AG20443 (cell line): ENCODE measurements around the gene CDH4.

Source experiments
- DNase-seq: peaks from one replicate; pipeline ENCODE4 v3.0.0; 2012; ENCODE audit warnings: low spot score, mixed read lengths

CDH4 gene

DNA sequence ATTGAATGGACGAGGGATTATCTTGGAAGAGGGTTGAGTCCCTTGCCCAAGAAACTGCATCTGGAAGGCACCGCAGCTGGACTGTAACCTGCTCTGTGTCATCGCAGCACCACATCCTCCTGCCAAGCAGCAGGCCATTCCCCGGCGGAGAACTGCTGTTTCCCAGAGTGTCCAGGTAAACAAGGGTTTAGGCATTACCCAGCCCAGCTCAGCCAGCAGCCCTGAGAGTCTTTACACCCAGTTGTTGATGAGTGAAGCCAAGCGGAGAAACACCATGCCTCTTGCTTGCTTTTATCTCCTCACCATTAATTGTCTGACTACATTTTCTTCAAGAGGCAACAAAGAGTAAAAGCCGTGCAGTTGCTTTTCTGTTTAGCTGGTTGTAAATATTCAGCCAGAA lies 104.1 kb downstream of the CDH4 start:
- no peak for DNase-seq

DNA sequence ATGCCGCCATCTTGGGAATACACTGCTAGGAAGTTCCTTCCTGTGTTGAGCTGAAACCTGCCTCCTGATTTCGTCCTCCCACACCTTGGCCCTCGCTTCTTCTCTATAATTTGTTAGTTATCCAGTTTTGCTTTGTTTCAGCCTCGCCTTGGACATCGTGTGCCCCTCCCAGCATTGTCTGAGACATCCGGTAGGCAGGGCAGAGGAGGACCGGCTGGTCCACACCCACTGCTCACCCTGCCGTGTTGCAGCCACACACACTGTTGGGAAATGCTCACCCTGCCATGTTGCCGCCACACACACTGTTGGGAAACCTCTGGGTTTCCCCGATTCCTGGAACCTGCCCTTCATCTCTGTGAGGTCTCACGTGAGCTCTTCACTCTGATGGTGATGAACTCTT lies 105.1 kb downstream of the CDH4 start:
- no peak for DNase-seq

DNA sequence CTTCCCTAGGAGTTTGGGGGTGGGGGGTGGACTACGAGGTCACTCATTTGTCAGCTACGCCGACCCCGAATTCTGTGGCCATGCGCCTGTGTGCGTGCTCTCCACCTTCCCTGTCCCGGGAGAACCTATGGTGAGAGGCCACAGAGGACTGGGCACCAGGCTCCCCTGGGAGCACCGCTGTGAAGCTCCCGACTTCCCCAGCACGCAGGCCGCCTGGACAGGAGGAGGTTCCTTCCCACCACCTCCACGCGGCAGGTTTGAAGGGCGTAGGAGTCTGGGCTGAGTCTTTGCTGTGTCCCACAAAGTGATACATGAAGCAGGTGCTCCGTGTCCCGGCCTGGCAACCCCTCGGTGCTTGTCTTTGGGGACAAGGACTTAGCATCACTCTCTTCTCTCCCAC lies 107.2 kb downstream of the CDH4 start:
- DNase-seq: no peak

DNA sequence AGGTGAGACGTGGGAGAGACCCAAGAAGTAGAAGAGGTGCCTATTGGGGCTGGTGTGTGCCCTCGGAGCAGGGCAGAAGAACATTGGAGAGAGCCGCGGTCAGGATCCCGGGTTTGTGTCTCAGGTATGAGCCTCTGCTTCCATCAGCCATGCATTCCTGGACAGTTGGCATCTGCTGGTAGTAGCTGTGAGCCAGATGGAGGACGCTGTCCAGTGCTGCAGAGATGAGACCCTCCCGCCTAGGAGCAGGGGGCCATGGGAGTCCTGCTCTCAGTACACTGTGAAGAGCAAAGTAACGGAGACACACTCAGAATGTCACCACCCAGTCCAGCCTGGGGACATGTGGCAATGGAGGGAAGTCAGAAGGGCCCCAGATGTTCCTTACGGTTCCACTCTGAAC lies 108.2 kb downstream of the CDH4 start:
- no peak for DNase-seq

DNA sequence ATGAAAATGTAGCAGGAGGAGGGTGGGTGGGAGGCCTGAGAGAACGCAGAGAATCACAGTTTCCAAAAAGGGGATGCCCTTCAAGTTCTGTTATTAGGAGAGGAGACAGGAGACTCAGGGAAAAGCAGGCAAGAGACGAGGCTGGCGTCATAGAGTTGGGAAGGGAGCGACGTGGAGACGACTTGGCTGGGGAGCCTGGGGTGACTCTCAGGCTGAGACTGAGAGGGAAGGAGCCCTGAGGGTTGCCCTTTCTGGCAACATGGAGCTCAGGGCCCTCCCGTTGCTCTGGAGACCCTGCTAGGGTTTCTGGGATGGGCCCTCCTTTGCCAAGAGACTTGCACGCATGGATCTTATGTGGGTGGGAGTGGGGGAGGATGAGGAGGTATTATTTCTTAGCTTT lies 108.9 kb downstream of the CDH4 start:
- no peak for DNase-seq

DNA sequence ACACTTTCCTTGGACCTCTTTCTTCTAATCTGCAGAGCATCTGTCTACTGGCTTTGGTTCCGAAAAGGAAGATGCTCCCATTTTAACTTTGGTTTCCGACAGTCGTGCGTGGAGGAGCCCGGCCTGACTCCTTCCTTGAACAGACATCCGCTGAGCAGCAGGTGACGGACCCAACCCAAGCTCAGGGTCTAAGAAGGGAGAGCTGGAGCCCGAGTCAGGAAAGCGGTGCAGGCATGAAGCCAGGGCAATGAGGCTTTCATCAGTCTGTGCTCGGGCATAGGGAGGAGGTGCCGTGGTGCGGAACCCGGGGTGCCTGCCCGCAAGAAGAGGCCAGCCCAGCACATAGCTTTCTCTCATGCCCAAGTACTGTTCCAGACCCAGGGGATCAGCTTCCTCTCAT lies 109.4 kb downstream of the CDH4 start:
- DNase-seq: no peak

DNA sequence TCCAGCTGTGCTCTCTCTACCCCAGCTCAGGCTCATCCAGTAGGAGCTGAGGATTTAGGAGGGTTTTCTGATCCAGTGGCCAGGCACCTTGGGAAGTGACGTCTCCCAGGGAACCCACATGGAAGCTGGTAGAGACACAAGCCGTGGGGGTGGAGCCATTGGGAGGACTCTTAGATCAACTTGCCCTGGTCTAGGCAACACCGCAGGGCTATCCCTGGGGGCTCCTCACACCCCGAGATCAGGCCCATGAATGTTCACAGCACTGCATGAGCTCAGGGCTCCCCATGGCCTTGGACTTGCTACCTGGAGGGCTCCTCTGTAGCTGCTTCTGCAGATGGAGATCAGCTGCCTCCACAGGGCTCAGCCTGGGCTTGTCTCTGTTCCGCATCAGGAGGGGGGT lies 112.1 kb downstream of the CDH4 start:
- DNase-seq: no peak

DNA sequence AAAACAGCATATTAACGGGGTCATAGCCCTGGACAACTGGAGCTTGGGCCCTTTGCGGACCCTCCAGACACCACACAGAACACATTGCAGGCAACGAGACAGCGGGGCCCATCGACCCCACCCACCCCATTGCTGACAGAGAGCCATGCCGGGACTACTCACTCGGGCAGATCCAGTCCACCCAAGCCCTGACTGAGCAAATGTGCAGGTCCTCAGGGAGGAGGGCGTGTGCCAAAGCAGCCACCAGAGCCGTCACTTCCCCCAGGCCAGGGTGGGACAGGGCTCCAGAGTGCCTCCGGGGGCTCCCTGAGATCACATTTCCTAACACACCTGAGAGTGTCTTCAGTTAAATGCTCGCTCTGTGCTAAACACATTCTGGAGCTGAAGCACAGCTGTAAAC lies 114.9 kb downstream of the CDH4 start:
- DNase-seq: no peak

DNA sequence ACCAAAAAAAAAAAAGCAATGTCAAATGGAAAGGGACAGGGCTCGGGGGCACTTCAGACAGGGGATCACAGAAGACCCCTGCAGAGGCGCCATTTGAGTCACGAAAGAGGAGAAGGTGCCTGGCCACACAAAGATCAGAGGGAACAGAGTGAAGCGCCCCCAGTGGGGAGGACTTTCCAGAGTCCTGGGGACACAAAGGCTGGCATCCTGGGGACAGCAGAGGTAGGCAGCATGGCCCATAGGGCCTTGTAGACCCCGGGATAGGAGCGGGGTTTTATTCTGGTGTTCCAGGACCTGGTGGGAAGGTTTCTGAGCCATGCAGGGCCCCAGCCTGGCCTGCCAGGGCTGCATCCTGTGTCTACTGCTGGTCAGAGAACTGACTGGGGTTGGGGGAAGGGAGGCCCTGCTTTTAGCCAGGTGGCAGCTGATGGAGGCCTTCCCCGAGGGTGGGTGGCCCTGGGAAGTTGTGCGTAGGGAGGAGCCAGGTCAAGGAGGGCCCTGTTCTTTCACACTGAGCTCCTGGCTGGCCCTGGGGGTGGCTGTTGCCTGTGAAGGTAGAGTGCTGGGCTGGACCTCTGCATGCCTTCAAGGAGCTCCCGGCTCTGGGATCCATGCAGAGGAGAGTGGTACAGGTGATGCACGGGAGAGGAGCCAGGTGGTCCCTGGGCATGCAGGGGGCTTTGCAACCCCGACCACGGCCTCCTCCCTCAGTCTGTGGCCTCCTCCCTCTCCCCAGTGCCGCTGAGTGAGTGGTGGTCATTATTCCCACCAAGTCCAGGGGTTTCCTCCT lies 117.9 kb downstream of the CDH4 start:
- no peak for DNase-seq

DNA sequence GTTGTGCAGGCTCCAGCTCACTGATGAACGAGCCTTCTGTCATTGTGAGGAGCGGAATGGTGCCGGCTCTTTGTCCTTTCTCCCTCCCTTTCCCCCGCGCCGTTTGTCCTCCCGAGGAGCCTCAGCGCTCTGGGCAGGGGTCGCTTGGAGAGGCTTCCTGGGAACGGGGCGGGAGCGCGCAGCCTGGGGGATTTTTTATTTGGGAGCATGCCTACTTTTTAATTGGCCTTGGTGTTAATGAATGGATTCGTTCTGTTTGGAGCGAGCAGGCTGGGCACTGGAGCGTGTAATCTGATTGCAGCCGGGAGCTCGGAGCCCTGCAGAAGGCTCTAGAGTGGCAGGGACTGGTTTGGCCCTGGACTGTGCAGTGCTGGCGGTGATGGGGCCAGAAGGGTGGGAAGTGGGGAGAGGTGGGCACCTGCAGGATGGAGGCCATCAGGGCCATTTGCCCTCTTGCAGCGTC lies 118.8 kb downstream of the CDH4 start:
- no peak for DNase-seq

DNA sequence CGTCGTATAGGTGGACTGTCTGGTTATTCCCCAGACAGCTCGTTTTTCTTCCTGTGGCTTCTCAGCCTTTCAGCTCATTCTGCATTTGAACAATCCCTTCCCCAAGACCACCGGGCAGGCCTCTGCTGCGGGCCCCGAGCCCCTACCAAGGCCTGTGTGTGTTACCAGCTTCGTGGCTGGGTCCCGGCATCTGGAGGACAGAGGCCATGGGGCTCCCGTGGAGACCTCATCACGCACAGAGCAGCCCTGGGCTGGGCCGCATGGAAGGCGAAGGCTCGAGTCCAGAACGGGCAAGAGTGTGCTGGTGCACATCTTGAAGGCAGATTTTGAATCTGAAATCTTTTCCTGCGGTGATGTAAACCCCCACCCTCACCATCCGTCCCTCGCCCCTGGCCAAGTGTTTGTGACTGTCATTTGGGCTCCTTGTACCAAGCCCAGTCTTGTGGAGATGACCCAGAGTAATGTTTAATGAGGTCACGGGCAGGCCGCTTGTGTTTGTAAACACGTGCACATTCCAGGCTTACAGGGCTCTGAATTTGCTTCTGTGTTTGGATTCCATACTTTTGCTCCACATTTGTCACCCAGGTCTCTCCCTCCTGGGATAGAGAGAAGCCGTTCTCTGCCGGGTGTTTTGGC lies 119.6 kb downstream of the CDH4 start:
- DNase-seq: no peak

DNA sequence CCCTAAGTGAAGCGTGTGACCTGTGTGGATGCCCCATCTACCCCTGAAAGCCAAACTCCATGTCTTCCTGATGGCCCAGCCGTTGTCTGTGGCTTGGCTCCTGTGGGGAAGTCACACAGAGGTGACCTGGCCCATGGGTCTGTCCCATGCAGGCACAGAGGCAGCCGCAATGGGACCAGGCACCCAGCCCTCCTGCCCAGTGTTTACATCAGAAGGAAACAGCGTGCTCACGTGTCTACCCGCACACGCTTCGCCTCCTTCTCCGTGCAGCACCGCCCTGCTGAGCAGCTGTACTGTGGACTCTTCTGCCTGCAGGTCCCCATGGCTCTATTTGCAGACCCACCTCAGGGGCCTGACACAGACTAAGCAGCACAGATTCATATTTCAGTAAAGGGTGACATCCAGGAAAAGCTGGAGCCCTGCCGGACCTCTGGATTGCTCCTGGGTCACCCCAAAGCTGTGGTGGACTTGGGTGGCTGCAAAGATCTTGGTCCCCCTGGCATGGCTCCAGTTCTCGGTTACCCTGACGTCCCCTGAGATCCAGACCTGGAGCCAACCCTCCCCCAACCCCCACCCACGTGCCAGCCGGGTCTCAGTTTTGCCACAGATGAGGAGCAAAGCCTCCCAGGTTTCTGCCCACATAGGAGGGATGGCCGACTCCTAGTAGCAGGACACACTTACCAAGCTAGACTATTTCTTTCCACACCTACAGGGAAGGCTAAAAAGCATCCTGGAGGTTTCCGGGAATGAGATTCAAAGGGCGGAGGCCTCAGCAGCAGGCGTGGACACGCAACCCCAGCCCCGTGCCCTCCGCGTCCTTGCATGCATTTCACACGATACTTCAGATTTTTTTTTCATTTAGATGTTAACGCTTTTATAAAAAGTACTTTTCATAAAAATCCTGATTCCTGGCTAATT lies 120.3 kb downstream of the CDH4 start:
- no peak for DNase-seq

DNA sequence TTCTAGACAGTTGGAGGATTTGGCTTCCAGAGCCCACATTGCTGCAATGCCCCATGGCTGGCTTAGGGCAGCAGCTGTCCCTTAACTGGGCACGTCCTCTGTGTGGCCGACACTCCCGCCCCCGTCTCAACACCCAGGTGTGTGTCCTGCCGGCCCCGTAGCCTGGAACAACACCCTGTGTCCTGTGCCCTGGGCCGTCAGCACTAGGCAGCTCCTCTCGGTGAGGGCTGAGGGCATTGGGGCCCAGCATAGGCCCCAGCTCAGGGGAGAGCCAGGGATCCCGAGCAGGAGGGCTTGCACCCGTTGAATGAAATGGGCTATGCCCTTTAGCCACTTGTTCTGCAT lies 121.0 kb downstream of the CDH4 start:
- DNase-seq: no peak

DNA sequence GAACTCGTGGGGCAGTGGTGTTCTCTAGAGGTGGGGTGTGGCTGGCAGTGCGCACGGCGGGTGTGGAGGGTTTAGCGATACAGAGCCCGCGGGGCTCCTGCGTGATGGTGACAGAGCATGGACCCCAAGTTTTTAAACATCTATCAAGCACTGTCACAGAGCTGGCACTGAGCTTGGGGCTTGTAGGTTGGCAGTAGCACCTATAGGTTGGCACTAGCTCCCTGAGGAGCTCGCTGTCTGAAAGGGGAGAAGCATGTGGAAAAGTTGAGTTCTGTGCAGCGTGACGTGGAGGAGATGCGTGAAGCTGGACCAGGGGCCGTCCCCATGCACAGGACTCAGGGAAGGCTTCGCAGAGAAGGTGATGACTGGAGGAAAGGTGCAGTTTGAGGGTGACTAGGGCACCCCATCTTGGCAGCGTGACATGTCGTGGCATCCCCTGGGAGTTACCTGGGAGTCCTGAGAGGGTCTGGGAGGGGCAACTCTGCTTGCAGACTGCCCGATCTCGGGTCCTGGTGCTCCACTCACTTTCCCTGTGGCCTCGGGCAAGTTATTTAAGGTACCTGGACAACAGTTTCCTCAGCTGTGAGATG lies 122.0 kb downstream of the CDH4 start:
- no peak for DNase-seq

DNA sequence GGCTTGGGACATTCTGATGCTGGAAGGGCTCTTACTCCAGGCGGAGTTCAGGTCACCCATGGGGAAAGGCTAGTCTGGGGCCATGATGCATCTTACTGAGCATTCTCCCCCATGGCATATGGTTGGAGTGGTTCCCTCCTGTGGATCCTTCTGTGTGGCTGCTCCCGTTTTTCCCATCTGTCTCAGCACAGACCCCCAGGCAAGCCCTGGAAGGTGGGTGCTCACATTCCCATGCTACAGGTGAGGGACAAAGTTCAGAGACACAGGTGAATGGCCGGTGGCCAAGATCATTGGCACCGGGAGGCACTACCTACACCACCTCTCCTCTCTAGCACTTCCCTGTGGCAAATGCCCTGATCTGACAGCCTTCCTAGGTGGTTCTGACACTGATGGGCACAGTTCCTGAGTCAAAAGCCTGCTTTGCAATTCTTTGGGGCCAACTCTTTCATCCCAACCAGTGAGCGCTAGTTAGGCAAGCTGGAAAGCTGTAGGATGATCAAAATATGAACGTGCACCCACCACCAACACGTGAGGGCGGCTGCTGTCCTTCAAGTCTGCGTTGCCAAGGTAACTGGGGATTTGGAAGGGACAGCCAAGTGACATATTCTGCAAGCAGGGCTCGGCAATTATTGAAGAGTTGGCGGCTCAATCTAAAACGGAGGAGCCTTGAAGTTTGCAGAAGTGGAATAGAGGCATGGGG lies 124.6 kb downstream of the CDH4 start:
- DNase-seq: no peak

DNA sequence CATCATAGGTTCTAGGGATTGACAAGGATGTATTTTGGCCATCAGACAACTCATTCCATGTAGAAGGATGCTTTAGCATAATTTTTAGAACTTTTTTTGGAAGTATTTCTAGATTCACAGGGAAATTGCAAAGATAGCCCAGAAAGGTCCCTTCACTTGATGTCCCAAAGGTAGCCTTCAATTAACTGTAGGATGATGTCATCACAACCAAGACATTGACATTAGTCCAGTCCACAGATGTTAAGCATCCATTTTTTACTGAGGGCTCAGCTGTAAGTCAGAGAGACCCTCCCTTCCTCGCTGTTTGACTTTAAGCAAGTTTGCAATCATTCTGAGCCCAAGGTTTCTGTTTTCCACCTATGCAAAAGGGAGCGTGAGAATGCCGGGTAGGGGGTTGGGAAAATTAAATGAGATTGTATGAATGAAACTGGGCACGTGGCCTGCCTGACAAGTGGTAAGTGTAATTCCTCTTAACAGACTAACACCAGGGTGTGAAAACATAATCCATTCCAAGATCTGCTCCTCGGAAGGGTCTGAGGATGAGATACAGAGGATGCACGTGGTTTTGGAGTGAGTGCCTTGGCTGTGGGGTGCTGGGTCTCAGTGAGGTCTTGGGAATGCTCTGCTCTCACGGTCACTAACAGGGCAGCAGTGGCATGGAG lies 126.8 kb downstream of the CDH4 start:
- DNase-seq: no peak

DNA sequence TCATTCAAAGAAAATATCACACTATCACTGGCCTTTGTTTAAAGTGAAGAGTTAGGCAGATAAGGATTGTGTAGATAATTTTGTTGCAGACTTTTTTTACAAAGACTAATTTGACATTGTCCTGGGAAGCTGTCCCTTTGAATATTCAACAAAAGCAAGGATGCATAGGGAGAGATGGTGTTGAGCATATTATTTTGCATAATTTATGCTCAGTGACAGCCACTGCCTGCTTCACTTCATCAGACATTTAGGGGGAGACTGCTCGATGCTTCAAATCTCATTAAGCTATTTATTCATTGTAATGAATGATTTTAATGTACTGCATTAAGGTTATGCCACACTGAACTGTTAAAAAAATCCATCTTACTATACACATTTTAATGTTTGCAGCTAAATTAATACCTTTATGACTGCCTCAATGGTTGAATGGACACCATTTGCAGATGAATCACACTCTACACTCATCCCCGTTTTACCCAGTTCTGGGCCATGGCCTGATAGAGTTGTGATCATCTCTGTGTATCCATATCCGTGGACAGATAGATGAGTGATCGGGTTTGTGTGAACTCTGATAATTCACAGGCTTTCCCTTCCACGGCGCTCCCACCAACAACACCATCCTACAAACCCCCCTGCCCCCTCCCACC lies 128.0 kb downstream of the CDH4 start:
- no peak for DNase-seq

DNA sequence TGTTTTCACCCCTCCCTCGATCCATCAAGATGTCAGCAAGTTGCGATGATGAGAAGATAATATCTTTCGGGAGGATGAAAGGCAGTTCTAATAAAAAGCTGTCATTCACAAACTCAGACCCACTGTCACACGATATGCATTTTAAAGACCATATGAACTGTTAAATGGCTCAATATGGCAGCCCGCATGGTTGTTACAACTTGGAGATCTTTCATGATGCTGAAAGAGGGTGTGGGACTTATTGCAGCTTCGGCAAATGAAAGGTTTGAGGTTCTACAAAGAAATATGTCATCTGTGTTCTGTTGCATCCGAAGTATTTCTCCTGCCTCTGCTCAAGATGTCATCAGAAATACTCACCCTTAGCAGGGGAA lies 128.5 kb downstream of the CDH4 start:
- DNase-seq: no peak

DNA sequence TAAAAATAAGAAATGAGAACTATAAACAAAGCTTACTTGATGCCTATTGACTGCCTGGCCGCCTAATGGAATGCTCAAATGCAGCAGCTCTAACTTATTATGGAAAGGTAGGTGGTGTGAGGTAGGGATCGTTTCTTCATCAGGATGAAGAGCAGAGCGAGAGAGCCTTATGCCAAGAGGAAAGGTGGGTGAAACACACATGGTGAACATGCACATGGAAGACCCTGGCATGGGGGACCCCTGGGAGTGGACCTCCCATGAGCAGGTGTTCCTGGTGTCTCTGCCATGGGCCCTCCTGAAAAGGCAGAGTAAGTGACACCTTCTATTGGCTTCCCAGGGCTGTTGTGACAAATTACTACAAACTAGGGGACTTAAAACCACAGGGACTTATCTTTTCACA lies 130.1 kb downstream of the CDH4 start:
- DNase-seq: no peak

DNA sequence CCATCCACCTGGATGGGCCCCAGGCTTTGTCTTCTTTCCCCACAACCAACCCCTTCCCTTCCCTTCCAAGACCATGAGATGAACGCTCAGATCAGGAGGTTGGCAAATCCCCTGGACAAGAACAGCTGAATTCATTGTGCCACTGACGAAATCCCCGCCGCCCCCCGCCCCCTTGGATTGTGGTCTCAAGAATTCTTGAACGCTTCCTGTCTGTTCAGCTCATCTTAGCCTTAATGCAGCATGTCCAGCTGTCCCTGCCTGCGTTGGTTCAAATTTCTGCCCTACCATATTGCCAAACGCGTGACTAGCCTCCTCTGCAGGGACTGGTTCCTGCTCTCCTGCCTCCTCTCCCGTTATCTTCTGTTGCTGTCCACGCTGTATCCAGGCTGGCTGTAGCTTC lies 133.2 kb downstream of the CDH4 start:
- no peak for DNase-seq

DNA sequence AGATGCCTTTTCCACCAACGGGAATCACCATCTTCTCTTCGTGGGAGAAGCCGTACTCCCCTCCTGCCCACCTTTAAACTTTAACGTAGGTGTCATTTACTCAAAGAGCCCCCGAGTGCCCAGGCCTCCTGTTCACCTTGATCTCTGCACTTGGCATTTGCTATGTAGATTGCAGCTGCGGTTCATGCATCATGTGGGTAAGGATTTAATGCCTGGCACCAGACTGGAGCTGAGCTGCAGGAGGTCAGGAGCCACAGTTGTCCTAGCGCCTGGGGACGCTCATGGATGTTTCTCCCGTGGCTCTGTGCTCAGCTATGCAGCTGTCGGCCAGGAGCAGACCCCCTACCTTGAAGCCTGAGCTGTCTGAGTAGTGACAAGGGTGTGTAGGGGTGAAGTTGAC lies 133.7 kb downstream of the CDH4 start:
- DNase-seq: no peak
